Upper lobe of left lung (tissue), 6 donors: ENCODE results near the gene MAST4. TPM values are rescaled to one million over a fixed set of nuclear protein-coding genes. Genes with fewer than 3 reads are reported as not detected.

Experiments
- ATAC-seq, 2 donors: fragments of 200-7000 bp; cut with Tn5 transposase; one replicate each; pipeline ENCODE4 v1.9.1; 2022; ENCODE audit warnings: mild to moderate bottlenecking in 2 of 2, moderate library complexity in 2 of 2; ENCODE audit not compliant: low FRiP score in 2 of 2
- DNase-seq, 2 donors: peaks; one replicate each; pipeline ENCODE4 v3.0.0-alpha.2; 2019 to 2020
- H3K27ac ChIP-seq, 4 donors: fragments of 200-600 bp; sonication (generic); one replicate each; pipeline ENCODE4 v1.5.1; 2016 to 2019
- H3K27me3 ChIP-seq, 4 donors: fragments of 200-600 bp; sonication (generic); one replicate each; pipeline ENCODE4 v1.5.1; 2017 to 2019
- H3K36me3 ChIP-seq, 4 donors: fragments of 200-600 bp; sonication (generic); one replicate each; pipeline ENCODE4 v1.5.1; 2016 to 2019
- H3K4me1 ChIP-seq, 4 donors: fragments of 200-600 bp; sonication (generic); one replicate each; pipeline ENCODE4 v1.5.1; 2018 to 2019
- H3K4me3 ChIP-seq, 4 donors: fragments of 200-600 bp; sonication (generic); one replicate each; pipeline ENCODE4 v1.5.1; 2017 to 2019; ENCODE audit warnings: mild to moderate bottlenecking in 2 of 4, moderate library complexity in 1 of 4
- H3K9me3 ChIP-seq, 4 donors: fragments of 200-600 bp; sonication (generic); one replicate each; pipeline ENCODE4 v1.5.1; 2018 to 2019
- EP300 ChIP-seq, 4 donors: sonication (generic); formaldehyde crosslinking; IDR thresholded peaks; one replicate each; pipeline ENCODE4 v1.5.1; 2017; ENCODE audit warnings: antibody characterized with exemption in 4 of 4, control low read depth in 2 of 4
- POLR2A ChIP-seq, 4 donors: fragments of 450-650 bp; IDR thresholded peaks; one replicate each; pipeline ENCODE4 v1.5.1; 2016 to 2017; ENCODE audit warnings: antibody characterized with exemption in 4 of 4, mild to moderate bottlenecking in 2 of 4
- POLR2AphosphoS5 ChIP-seq, 2 donors: sonication (generic); formaldehyde crosslinking; IDR thresholded peaks; one replicate each; pipeline ENCODE4 v1.5.1; 2017; ENCODE audit warnings: antibody characterized with exemption in 2 of 2
- WGBS, 2 donors: methylation state at CpG; one replicate each; pipeline ENCODE4 v1.1.5; 2017 to 2018; 5-methylcytosine and 5-hydroxymethylcytosine counted together
- total RNA-seq, 6 donors: library from RNA; depleted of rRNA in 4 of 6; stranded (reverse); fragments of >200 nt in 4 of 6; gene quantifications; one replicate each; pipeline versions ENCODE4 v1.1.0 to v1.2.1, GENCODE V29; 2016 to 2021
- TF ChIP-seq, protein P1 (sequence below), 6 experiments: fragments of 450-650 bp in 4 of 6; fragments of 200-600 bp in 2 of 6; sonication (generic) in 2 of 6; IDR thresholded peaks; one replicate each; pipeline ENCODE4 v1.5.1; 2016 to 2019; ENCODE audit warnings: antibody characterized with exemption in 6 of 6
- donor health status: DM: no; HTN: no; CAD: no; lungs with moderate emphysema.
- donor health status: DM: no; HTN: yes; CAD: no; lungs with severe emphysema.

Gene MAST4
- total RNA-seq, 6 donors from 2014 or later = 44.8 to 229 (median 66.4) TPM

DNA sequence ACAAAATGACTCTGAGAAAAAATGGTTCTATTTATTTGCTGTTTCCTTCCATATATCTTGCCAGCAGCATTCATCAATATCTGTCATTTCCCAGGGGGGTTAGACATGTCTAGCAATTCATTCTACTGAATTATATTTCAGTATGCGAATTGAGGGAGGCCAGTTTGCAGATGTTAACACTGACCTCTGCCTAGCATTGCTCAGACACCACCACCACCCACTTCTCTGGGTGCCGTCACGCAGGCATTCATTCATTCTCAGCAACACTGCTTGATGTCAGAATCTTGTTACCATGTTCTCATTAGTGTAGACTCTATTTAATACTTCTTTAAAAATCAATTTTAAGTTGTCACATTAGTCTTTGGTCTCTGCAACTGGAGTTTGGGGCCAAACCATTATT is 181.7 kb downstream of the MAST4 start:
- no peak for DNase-seq
- Histone ChIP-seq H3K9me3 (no peaks in the 10 kb centered on the region), H3K4me1 (no peaks in the 10 kb centered on the region), H3K27ac (no peak overlapping the region), H3K36me3 (no peaks in the 10 kb centered on the region), H3K27me3 (no peaks in the 10 kb centered on the region), H3K4me3 (no peak overlapping the region)
- 90 to 93% methylated on average over 3 of the region's 3 CpGs for WGBS, 2 donors
- peak in 1 of 2 donors; percentile 52 for ATAC-seq
- TF ChIP-seq POLR2A (IDR thresholded peaks at IDR 0.05) = no peak

DNA sequence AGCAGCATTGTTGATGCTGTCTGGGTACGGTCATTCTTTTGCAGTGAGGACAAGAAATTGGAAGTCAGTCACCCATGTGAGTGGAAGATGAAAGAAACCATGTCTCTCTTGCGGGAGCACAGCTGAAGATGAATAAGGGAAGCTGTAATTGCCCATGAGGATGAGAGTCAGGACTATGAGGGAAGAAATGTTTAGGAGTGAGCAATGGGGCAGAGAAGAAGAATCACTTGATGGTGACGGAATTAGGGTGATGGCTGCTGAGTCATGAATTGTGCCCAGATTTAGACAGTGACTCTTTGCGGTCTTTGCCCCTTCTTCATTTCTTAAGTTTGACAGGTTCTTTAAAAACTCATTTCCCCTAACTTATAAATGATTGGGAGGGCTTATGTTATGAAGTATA is 183.3 kb downstream of the MAST4 start:
- no peaks in the 10 kb centered on the region for H3K4me1 ChIP-seq
- H3K36me3 ChIP-seq = no peaks in the 10 kb centered on the region
- no peaks in the 10 kb centered on the region for H3K27me3 ChIP-seq
- H3K27ac ChIP-seq = no peak overlapping the region
- WGBS, 2 donors = 91% methylated on average over 4 of the region's 4 CpGs
- ATAC-seq (peak in 1 of 2 donors; percentile 82), DNase-seq (no peak)
- TF ChIP-seq POLR2A (IDR thresholded peaks at IDR 0.05) (no peak), EP300 (IDR thresholded peaks at IDR 0.05) (no peak), POLR2AphosphoS5 (IDR thresholded peaks at IDR 0.05) (no peak)
- TF ChIP-seq, protein P1, sequence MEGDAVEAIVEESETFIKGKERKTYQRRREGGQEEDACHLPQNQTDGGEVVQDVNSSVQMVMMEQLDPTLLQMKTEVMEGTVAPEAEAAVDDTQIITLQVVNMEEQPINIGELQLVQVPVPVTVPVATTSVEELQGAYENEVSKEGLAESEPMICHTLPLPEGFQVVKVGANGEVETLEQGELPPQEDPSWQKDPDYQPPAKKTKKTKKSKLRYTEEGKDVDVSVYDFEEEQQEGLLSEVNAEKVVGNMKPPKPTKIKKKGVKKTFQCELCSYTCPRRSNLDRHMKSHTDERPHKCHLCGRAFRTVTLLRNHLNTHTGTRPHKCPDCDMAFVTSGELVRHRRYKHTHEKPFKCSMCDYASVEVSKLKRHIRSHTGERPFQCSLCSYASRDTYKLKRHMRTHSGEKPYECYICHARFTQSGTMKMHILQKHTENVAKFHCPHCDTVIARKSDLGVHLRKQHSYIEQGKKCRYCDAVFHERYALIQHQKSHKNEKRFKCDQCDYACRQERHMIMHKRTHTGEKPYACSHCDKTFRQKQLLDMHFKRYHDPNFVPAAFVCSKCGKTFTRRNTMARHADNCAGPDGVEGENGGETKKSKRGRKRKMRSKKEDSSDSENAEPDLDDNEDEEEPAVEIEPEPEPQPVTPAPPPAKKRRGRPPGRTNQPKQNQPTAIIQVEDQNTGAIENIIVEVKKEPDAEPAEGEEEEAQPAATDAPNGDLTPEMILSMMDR (IDR thresholded peaks at IDR 0.05) = no peak
- H3K4me3 ChIP-seq = no peak overlapping the region
- no peaks in the 10 kb centered on the region for H3K9me3 ChIP-seq

DNA sequence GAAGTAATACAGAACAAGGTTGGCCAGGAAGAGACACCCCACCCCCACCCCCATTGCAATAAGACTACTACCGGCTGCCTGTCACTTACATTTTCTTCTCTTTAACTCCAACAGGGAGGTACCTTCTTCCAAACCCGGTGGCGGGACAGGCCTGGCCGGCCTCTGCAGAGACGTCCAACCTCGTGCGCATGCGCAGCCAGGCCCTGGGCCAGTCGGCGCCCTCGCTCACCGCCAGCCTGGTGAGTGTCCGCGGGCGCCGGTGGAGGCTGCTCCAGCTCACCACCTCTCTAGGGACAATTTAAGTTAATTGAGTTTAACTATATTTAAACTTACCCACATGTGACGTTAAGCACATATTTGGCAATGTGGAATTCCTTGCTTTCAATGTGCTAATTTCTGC is 192.4 kb downstream of the MAST4 start:
- Histone ChIP-seq H3K4me1 (no peaks in the 10 kb centered on the region), H3K9me3 (no peaks in the 10 kb centered on the region), H3K4me3 (no peak overlapping the region), H3K27ac (no peak overlapping the region), H3K36me3 (no peaks in the 10 kb centered on the region), H3K27me3 (no peaks in the 10 kb centered on the region)
- TF ChIP-seq, protein P1 (IDR thresholded peaks at IDR 0.05) = no peak
- TF ChIP-seq EP300 (IDR thresholded peaks at IDR 0.05) (no peak), POLR2AphosphoS5 (IDR thresholded peaks at IDR 0.05) (no peak), POLR2A (IDR thresholded peaks at IDR 0.05) (no peak)
- ATAC-seq = peak in 1 of 2 donors; percentile 55
- DNase-seq = peak in 1 of 2 donors; percentile 79
- 95 to 97% methylated on average over 17 of the region's 17 CpGs for WGBS, 2 donors

DNA sequence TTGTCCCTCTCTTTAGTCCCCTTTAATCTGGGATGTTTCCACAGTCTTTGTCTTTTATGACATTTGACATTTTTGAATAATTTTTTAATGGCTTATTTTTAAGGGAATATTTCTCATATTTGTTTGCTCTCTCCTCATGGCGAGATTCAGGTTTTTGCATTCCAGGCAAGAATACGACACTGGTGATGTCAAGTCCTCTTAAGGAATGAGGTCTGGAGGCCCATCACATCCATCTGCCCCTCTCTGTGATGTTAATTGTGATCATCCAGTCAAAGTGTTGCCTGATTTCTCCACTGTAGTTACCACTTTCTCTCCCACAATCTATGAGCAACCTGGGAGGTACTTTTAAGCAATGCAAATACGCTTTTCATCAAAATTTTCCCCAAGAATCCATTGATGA is 193.2 kb downstream of the MAST4 start:
- no peak for DNase-seq
- Histone ChIP-seq H3K4me3 (no peak overlapping the region), H3K27ac (no peak overlapping the region), H3K36me3 (no peaks in the 10 kb centered on the region), H3K9me3 (no peaks in the 10 kb centered on the region), H3K4me1 (no peaks in the 10 kb centered on the region), H3K27me3 (no peaks in the 10 kb centered on the region)
- TF ChIP-seq, protein P1 (IDR thresholded peaks at IDR 0.05) = no peak
- TF ChIP-seq POLR2A (IDR thresholded peaks at IDR 0.05) = no peak
- no peak for TF ChIP-seq POLR2AphosphoS5 (IDR thresholded peaks at IDR 0.05)
- no peak for TF ChIP-seq EP300 (IDR thresholded peaks at IDR 0.05)
- WGBS, 2 donors = 91 to 93% methylated on average over 3 of the region's 3 CpGs
- ATAC-seq = no peak

DNA sequence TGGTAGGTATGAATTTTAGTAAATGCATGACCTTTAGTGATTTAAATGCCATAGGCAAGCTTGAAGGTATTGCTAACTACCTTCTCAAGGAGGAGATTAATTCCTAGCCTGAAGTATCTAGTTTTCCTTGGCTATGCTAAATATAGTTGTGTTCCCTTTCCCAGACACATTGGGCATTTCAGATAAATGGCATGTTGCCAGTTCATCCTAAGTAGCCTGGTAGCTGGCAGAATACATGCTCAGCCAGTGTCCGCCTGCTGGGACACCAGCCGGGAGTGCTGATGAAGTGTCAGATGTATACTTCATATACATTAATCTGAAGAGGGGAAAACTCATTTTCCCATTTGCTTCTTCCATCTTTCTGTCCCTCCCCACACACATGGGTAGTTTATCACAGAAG is 196.9 kb downstream of the MAST4 start:
- no peak overlapping the region for H3K27ac ChIP-seq
- WGBS, 2 donors = 89 to 93% methylated on average over 2 of the region's 2 CpGs
- no peak for DNase-seq
- no peak for TF ChIP-seq EP300 (IDR thresholded peaks at IDR 0.05)
- TF ChIP-seq POLR2AphosphoS5 (IDR thresholded peaks at IDR 0.05) = no peak
- no peak for TF ChIP-seq POLR2A (IDR thresholded peaks at IDR 0.05)
- TF ChIP-seq, protein P1 (IDR thresholded peaks at IDR 0.05) = no peak
- H3K9me3 ChIP-seq = no peaks in the 10 kb centered on the region
- no peak overlapping the region for H3K4me3 ChIP-seq
- no peak for ATAC-seq
- no peaks in the 10 kb centered on the region for H3K4me1 ChIP-seq
- no peaks in the 10 kb centered on the region for H3K36me3 ChIP-seq
- no peaks in the 10 kb centered on the region for H3K27me3 ChIP-seq
